GM20431 (cell line): Measurements from ENCODE around the gene ADGRF1.
"Not testable (repeated sequence)": the region's sequence is repeated elsewhere in the genome, so short reads cannot be mapped to it uniquely, and the experiment has no call there.

ENCODE experiments used
- in situ Hi-C: fragments of 300-500 bp; cut with MseI, MboI; formaldehyde crosslinking; loops from one replicate; pipeline ENCODE4 v1.15.0; 2020; ENCODE audit warnings: low sequenced_read_pairs; ENCODE audit not compliant: unreplicated experiment

Gene ADGRF1

DNA sequence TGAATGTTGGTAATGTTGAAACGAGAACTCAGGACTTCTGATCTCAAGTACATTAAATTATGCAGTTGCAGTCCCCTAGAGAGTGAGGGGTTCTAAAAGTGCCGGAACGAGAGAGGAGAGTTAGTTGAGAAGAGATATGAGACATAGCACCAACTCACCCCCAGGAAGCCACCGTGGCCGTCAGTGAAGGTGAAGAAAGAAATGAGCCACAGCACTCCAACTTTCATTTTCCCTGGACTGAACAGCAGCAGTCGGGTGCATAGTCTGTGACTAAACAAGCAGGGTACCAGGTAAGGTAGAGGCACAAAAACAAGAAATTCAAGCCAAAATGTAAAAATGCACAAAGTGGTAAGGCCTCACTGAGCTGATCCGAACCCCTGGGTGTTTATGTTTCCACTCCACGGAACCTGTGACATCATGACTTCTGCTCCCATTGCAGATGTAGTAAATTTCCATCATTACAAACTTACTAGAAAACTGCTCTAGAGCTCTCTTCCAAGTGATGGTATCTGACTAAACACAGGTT, 13.2 kb downstream of the ADGRF1 start:
- in situ Hi-C loops, result loop anchor here (25.0 kb wide), 1 partner anchor 167 kb away; no protein-coding TSS in a partner anchor

DNA sequence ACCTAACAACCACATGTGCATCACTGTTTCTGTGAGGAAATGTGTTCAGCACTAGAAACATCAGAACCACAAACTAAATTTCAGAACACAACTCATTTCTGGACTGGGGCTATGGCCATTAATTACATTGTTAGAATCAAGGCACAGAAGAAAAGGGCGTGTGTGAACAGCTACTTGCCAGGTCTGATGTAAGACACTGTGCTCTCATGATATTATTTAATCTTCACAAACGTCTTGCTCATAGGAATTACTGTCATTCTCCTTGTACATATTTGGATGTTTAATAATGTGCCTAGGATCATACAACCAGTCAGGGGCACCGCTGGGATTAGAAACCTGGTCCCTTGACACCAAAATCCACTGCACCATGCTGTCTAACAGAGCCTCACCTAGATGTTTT, 14.8 kb downstream of the ADGRF1 start:
- in situ Hi-C loops, result loop anchor here (25.0 kb wide), 1 partner anchor 165 kb away; no protein-coding TSS in a partner anchor

GRCh38 chr6:47026679-47027078, 15.5 kb downstream of the ADGRF1 start:
- in situ Hi-C loops, result loop anchor here (25.0 kb wide), 1 partner anchor 164 kb away; no protein-coding TSS in a partner anchor

- in situ Hi-C loops, result no loop called here
Observed at GRCh38 chr6:47023573-47023972, 18.6 kb downstream of the ADGRF1 start.

- in situ Hi-C loops, result no loop called here
Observed at GRCh38 chr6:47022191-47022590, 19.9 kb downstream of the ADGRF1 start.

DNA sequence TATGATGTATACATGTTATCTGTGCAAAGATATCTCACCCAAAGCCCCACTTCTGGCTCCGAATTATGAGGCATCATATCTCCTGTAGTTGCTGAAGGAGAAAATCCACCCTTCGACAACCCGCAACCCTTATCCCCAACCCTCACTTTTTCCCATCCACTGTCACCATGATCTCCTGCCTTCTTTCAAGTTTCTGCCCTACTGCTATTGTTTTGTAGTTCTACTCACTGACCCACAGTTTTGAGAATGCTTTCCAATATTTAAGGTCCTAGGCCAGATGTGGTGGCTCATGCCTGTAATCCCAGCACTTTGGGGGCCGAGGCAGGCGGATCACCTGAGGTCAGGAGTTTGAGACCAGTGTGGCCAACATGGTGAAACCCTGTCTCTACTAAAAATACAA, 22.2 kb downstream of the ADGRF1 start:
- in situ Hi-C loops, result no loop called here

- in situ Hi-C loops, result no loop called here
Observed at GRCh38 chr6:47016909-47017308, 25.2 kb downstream of the ADGRF1 start.

DNA sequence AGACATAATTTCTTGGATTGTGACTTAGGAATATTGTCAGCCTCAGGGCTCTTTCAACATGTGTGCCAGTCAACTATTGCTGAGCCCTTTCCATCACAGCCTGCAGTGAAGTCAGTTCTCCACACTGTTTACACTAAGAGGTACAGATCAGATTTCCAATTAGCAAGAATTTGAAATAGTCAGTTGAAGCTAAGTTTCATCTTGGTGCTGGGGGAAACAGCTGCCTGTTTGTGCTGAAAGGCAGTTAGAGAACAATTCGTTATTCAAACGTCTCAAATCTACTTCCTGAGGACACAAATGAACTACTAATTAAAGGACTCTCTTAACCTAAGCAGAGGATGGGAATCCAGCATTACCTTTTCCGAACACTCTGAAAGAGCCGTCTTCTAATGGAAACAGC, 25.9 kb downstream of the ADGRF1 start:
- in situ Hi-C loops, result no loop called here

- in situ Hi-C loops, result no loop called here
Observed at GRCh38 chr6:47014401-47014800, 27.7 kb downstream of the ADGRF1 start.

DNA sequence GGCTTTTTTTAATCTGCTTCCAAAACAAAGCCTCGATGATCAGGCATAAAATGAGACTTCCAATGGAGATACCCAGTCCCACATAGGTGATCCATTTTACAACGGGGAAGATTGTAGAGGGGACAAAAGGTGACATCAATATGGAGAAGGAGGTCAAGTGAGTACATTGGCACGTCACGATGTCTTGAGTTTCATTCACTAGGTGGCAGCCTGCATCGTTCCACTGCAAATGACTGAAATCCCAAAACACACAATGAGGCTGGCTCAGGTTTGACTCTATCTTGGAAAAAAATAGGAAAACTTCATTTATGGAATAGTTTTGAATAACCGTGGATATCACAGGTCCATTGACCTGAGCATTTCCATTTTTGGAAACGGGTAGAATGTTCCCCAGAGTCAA, 32.5 kb downstream of the ADGRF1 start:
- in situ Hi-C loops, result no loop called here

GRCh38 chr6:47008397-47008763, 33.8 kb downstream of the ADGRF1 start:
- in situ Hi-C loops, result no loop called here

GRCh38 chr6:47007657-47008396, 34.3 kb downstream of the ADGRF1 start:
- in situ Hi-C loops, result no loop called here

DNA sequence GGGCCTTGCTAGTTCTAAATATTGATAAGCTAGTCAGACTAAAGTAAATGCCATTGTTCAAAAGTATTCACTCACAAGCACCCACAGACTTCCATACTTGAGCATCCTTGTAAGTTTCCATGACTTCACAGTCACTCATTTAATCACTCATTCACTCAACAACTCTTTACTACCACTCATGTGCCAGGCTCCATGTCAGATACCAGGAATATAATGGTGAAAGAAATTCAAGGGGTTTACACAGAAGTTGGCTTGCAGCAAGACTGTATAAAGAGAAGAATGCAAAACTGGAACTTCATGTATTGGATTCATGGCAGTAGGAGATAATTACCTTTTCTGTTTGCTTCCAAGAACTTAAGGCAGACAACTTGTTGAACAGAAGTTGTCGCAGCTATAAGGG, 36.6 kb downstream of the ADGRF1 start:
- in situ Hi-C loops, result no loop called here

- in situ Hi-C loops, result no loop called here
Observed at GRCh38 chr6:47004463-47004862, 37.7 kb downstream of the ADGRF1 start.

DNA sequence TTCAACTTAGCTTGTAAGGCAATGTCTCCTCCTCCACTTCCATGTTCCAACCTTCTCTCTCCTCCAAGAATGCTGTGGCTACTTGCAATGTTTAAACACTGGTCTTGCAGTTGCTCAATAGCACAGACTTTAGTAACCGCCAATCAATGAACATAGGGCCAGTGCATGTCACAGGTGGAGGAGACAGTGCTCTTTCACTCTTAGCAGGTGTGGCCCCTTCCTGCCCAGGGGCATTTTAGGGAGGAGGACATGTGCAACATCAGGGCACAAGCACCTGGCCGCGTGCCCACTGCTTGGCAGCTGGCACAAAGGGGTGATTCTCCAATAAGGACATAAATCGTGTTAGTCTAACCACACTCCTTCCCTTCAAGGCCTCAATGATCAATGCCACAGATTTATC, 41.3 kb downstream of the ADGRF1 start:
- in situ Hi-C loops, result no loop called here

GRCh38 chr6:46998436-46999017, 43.6 kb downstream of the ADGRF1 start:
- in situ Hi-C loops, result no loop called here

GRCh38 chr6:46997646-46998045, 44.5 kb downstream of the ADGRF1 start:
- in situ Hi-C loops, result no loop called here

GRCh38 chr6:46996860-46997641, 45.1 kb downstream of the ADGRF1 start:
- in situ Hi-C loops, result no loop called here

- in situ Hi-C loops, result no loop called here
Observed at GRCh38 chr6:46994933-46995332, 47.2 kb downstream of the ADGRF1 start.

DNA sequence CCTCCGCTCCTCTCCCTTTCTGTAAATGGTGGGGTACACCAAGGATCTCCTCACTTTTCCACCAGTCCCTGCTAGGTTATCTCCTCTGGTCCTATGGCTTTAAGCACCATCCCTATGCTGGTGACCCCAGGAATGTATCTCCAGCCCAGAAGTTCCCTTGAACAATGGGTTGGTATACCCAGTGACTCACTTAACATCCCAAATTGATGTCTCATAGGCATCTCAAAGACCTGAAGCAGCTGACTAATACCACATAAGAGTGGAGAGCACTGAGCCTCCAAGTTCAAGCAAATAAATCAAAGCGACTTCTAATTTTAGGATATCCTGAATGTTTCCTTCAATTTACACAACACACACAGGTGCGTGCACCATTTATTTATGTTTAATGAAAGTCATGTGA, 48.3 kb downstream of the ADGRF1 start:
- in situ Hi-C loops, result no loop called here

- in situ Hi-C loops, result not testable (repeated sequence)
Observed at GRCh38 chr6:46992391-46992790, 49.7 kb downstream of the ADGRF1 start.
